Prostate gland (tissue), 2 donors: ENCODE results near the gene ZBTB47.

ENCODE experiments used
- CTCF ChIP-seq, 4 experiments: fragments of 200-600 bp in 2 of 4; fragments of 450-650 bp in 2 of 4; sonication (generic) in 2 of 4; IDR thresholded peaks; 1 replicate in 3 of 4; 2 replicates in 1 of 4; pipeline ENCODE4 v1.5.1; 2016 to 2019; ENCODE audit warnings: antibody characterized with exemption in 4 of 4, mild to moderate bottlenecking in 2 of 4, moderate library complexity in 2 of 4
- POLR2A ChIP-seq: fragments of 450-650 bp; IDR thresholded peaks from one replicate; pipeline ENCODE4 v1.6.1; 2016; ENCODE audit warnings: antibody characterized with exemption, mild to moderate bottlenecking
- POLR2AphosphoS5 ChIP-seq: sonication (generic); formaldehyde crosslinking; IDR thresholded peaks from one replicate; pipeline ENCODE4 v1.6.1; 2017; ENCODE audit warnings: antibody characterized with exemption

GRCh38 chr3:42612928-42613327 lies 40.6 kb upstream of the ZBTB47 start:
- no peak for TF ChIP-seq POLR2AphosphoS5
- TF ChIP-seq CTCF (IDR thresholded peaks at IDR 0.05): no peak
- TF ChIP-seq POLR2A: no peak
